OCI-LY7 (cell line): ENCODE results near the gene NFATC3. TPM values are rescaled to one million over a fixed set of nuclear protein-coding genes. Genes with fewer than 3 reads are reported as not detected.

ENCODE experiments used
- BruUV-seq: library from RNA; stranded (reverse); fragments of 400-500 nt; replicated peaks from 2 replicates; lab custom pipeline; 2021; lab: Mats Ljungman, UMichigan
- CTCF ChIA-PET: fragments of 300-600 bp; sonication (Branson Sonifier 250); formaldehyde crosslinking; loops from one replicate; lab custom pipeline; 2022; ENCODE audit warnings: antibody characterized with exemption; ENCODE audit not compliant: unreplicated experiment; lab: Charles Lee
- POLR2A ChIA-PET: fragments of 300-600 bp; sonication (Branson Sonifier 250); formaldehyde crosslinking; loops from one replicate; lab custom pipeline; 2022; ENCODE audit warnings: antibody characterized with exemption; lab: Charles Lee
- DNase-seq: peaks from one replicate; pipeline ENCODE4 v3.0.0-alpha.2; 2015; ENCODE audit warnings: low spot score
- H2AFZ ChIP-seq: fragments of 200-600 bp; sonication (generic), shearing (Covaris generic); 2 replicates; pipeline ENCODE4 v1.6.1; 2014; ENCODE audit warnings: mild to moderate bottlenecking, antibody characterized with exemption, low read length, moderate library complexity
- H3K27ac ChIP-seq: fragments of 200-600 bp; sonication (generic); 2 replicates; pipeline ENCODE4 v1.5.1; 2014; ENCODE audit warnings: mixed run types, low read depth, mild to moderate bottlenecking, moderate library complexity, low read length, inconsistent platforms; ENCODE audit not compliant: poor library complexity, severe bottlenecking
- H3K36me3 ChIP-seq: fragments of 200-600 bp; sonication (generic); 2 replicates; pipeline ENCODE4 v1.6.1; 2014; ENCODE audit warnings: mild to moderate bottlenecking, antibody characterized with exemption, low read length, moderate library complexity, mixed read lengths; ENCODE audit not compliant: insufficient read depth
- H3K4me1 ChIP-seq: fragments of 200-600 bp; sonication (generic); 2 replicates; pipeline ENCODE4 v1.5.1; 2014; ENCODE audit warnings: mild to moderate bottlenecking, low read length; ENCODE audit not compliant: insufficient read depth, poor library complexity, severe bottlenecking
- H3K4me2 ChIP-seq: fragments of 200-600 bp; sonication (generic); 2 replicates; pipeline ENCODE4 v1.6.1; 2014; ENCODE audit warnings: mild to moderate bottlenecking, low read length
- H3K4me3 ChIP-seq: fragments of 200-600 bp; sonication (generic); 2 replicates; pipeline ENCODE4 v1.5.1; 2014; ENCODE audit warnings: mild to moderate bottlenecking, low read depth, low read length; ENCODE audit not compliant: poor library complexity, severe bottlenecking
- H3K79me2 ChIP-seq: fragments of 200-600 bp; sonication (generic); 2 replicates; pipeline ENCODE4 v1.6.1; 2016; ENCODE audit warnings: low read depth, mild to moderate bottlenecking, low read length, moderate library complexity, mixed read lengths; ENCODE audit not compliant: insufficient read depth
- H3K9me2 ChIP-seq: fragments of 200-600 bp; sonication (generic); 2 replicates; pipeline ENCODE4 v1.6.1; 2016; ENCODE audit warnings: mild to moderate bottlenecking, low read length, mixed read lengths; ENCODE audit not compliant: insufficient read depth
- H3K9me3 ChIP-seq: fragments of 200-600 bp; sonication (generic); 2 replicates; pipeline ENCODE4 v1.6.1; 2014; ENCODE audit warnings: mild to moderate bottlenecking, mixed run types, low read length, mixed read lengths
- H4K20me1 ChIP-seq: fragments of 200-600 bp; sonication (generic); 2 replicates; pipeline ENCODE4 v1.6.1; 2014; ENCODE audit warnings: mild to moderate bottlenecking, antibody characterized with exemption, low read length, moderate library complexity, mixed read lengths; ENCODE audit not compliant: insufficient read depth
- EZH2phosphoT487 ChIP-seq: fragments of 200-600 bp; sonication (generic); IDR thresholded peaks from 2 replicates; pipeline ENCODE4 v1.6.1; 2018; ENCODE audit warnings: low read depth, borderline replicate concordance, mild to moderate bottlenecking, mixed run types, antibody characterized with exemption, low read length, moderate library complexity, mixed read lengths
- intact Hi-C: fragments of 100-400 bp; cut with micrococcal nuclease; formaldehyde crosslinking; loops from one replicate; pipeline ENCODE4 v1.10.0; 2022; ENCODE audit not compliant: unreplicated experiment
- total RNA-seq, 2 experiments: library from RNA; depleted of rRNA in 1 of 2; stranded (reverse); fragments of >200 nt in 1 of 2; shearing (Covaris generic) in 1 of 2; gene quantifications; 2 replicates each; pipeline ENCODE4 v1.2.3, GENCODE V29; 2014 to 2022
- TF ChIP-seq, protein P1 (sequence below): fragments of 200-600 bp; sonication (generic); conservative IDR thresholded peaks from 2 replicates; pipeline ENCODE4 v1.5.1; 2014; ENCODE audit warnings: mild to moderate bottlenecking, antibody characterized with exemption, low read length, moderate library complexity, mixed read lengths

NFATC3 gene
- total RNA-seq, 2 experiments from 2014 or later: 73.4 to 76.0 TPM

DNA sequence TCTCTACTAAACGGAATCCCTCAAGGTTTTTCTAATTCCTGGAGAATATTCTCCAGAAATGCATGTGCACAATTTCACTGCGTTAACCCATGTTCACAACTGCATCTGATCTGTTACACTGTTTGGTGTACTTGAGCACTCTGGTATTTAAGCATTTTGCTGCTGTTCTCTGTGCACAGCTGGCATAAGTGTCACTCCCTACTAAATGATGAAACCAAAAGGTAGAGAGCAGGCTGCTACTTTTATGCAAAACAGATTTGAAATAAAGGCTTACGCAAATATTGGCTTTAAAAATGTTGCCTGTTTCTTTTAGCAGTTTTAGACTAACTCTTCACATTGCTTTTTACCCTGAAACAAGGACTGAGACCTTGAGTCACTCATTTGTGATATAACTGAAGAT is 109.1 kb downstream of the NFATC3 start:
- Histone ChIP-seq H2AFZ (no peak overlapping the region), H3K4me1 (no peaks in the 10 kb centered on the region), H3K4me3 (no peak overlapping the region), H3K9me2 (no peaks in the 10 kb centered on the region), H3K9me3 (no peaks in the 10 kb centered on the region), H3K4me2 (no peak overlapping the region), H4K20me1 (no peaks in the 10 kb centered on the region), H3K27ac (no peak overlapping the region), H3K79me2 (no peaks in the 10 kb centered on the region), H3K36me3 (peaks cover 60% of the 10 kb centered on the region)
- intact Hi-C loops: no loop called here
- TF ChIP-seq EZH2phosphoT487: no peak
- TF ChIP-seq, protein P1, sequence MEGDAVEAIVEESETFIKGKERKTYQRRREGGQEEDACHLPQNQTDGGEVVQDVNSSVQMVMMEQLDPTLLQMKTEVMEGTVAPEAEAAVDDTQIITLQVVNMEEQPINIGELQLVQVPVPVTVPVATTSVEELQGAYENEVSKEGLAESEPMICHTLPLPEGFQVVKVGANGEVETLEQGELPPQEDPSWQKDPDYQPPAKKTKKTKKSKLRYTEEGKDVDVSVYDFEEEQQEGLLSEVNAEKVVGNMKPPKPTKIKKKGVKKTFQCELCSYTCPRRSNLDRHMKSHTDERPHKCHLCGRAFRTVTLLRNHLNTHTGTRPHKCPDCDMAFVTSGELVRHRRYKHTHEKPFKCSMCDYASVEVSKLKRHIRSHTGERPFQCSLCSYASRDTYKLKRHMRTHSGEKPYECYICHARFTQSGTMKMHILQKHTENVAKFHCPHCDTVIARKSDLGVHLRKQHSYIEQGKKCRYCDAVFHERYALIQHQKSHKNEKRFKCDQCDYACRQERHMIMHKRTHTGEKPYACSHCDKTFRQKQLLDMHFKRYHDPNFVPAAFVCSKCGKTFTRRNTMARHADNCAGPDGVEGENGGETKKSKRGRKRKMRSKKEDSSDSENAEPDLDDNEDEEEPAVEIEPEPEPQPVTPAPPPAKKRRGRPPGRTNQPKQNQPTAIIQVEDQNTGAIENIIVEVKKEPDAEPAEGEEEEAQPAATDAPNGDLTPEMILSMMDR: no peak
- no TSS peak for BruUV-seq
- ChIA-PET POLR2A (interaction anchor here (0.7 to 0.9 kb wide), 2 partner anchors 20 to 109 kb away, joined by 3 read pairs; partner anchors contain the start of gene NFATC3), CTCF (no interaction called here)
- no peak for DNase-seq

DNA sequence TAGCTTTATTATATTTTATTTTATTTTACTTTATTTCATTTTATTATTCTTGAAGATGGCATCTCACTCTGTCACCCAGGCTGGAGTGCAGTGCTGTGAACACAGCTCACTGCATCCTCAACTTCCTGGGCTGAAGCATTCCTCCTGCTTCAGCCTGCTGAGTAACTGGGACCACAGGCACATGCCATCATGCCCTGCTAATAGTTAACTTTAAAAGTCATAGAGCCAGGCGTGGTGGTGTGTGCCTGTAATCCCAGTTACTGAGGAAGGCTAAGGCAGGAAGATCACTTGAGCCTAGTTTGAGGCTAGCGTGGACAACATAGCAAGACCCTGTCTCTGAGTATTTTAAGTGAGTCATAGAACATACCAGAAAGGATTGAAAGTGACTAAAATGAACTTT is 112.1 kb downstream of the NFATC3 start:
- POLR2A ChIA-PET: no interaction called here
- no peak overlapping the region for H3K27ac ChIP-seq
- no peak overlapping the region for H3K4me3 ChIP-seq
- H3K4me2 ChIP-seq: no peak overlapping the region
- no peaks in the 10 kb centered on the region for H3K9me3 ChIP-seq
- no peaks in the 10 kb centered on the region for H3K79me2 ChIP-seq
- CTCF ChIA-PET: no interaction called here
- TF ChIP-seq EZH2phosphoT487: no peak
- TF ChIP-seq, protein P1: no peak
- intact Hi-C loops: no loop called here
- no peak overlapping the region for H2AFZ ChIP-seq
- no peaks in the 10 kb centered on the region for H3K4me1 ChIP-seq
- H3K36me3 ChIP-seq: peaks cover 36% of the 10 kb centered on the region
- no peaks in the 10 kb centered on the region for H3K9me2 ChIP-seq
- BruUV-seq: no TSS peak
- DNase-seq: no peak
- H4K20me1 ChIP-seq: no peaks in the 10 kb centered on the region

DNA sequence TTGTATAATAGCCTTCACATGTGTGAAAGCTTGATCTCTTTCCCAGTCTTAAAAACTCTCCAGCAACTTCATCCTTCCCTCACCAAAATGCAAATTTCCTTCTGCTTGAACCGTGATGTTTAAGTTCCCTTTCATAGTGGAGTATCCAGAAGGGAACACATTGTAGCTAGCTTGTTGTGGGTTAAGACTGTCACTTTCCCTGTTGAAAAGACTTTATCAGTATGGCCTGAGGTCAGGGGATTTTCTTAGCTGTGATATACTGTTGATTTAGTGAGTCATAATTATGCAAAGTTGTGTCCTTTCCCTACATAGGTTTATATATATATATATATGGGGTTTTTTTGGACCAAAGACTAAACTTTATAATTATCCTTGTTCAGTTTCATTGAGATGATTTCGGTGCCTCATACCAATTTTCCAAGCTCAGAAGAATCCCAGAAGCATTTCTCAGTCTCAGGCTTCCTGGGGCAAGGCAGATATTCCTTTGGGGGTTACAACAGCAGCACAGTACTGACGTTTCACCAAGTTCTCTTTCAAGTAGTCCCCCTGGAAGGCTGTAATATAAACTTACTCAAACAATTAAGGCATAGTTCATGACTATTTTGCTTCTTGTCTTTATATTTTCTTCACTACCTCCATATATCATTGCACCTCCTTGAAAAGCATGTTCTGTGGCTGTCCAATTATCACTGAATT is 115.1 kb downstream of the NFATC3 start:
- ChIA-PET CTCF (no interaction called here), POLR2A (interaction anchor here (0.6 to 0.8 kb wide), 2 partner anchors 24 to 25 kb away, joined by 3 to 4 read pairs; no protein-coding TSS in a partner anchor)
- no peaks in the 10 kb centered on the region for H4K20me1 ChIP-seq
- no TSS peak for BruUV-seq
- TF ChIP-seq, protein P1: no peak
- TF ChIP-seq EZH2phosphoT487: no peak
- no peaks in the 10 kb centered on the region for H3K79me2 ChIP-seq
- H2AFZ ChIP-seq: no peak overlapping the region
- H3K4me1 ChIP-seq: no peaks in the 10 kb centered on the region
- H3K4me3 ChIP-seq: no peak overlapping the region
- intact Hi-C loops: no loop called here
- H3K9me2 ChIP-seq: no peaks in the 10 kb centered on the region
- no peak overlapping the region for H3K27ac ChIP-seq
- no peak overlapping the region for H3K4me2 ChIP-seq
- peaks cover 10% of the 10 kb centered on the region; the same call in 1 of the 2 replicates for H3K36me3 ChIP-seq
- no peak for DNase-seq
- H3K9me3 ChIP-seq: no peaks in the 10 kb centered on the region
